Activated T-cell treated with anti-CD3 and anti-CD28 coated beads, Interleukin-2, amount 50 U/mL, for 48 hours (primary cell): Measurements from ENCODE around the gene NCOR1.
"Not testable (repeated sequence)": the region's sequence is repeated elsewhere in the genome, so short reads cannot be mapped to it uniquely, and the experiment has no call there.

ENCODE experiments used
- DNase-seq, 2 experiments: peaks; one replicate each; pipeline ENCODE4 v3.0.0-alpha.2; 2020

NCOR1 gene

DNA sequence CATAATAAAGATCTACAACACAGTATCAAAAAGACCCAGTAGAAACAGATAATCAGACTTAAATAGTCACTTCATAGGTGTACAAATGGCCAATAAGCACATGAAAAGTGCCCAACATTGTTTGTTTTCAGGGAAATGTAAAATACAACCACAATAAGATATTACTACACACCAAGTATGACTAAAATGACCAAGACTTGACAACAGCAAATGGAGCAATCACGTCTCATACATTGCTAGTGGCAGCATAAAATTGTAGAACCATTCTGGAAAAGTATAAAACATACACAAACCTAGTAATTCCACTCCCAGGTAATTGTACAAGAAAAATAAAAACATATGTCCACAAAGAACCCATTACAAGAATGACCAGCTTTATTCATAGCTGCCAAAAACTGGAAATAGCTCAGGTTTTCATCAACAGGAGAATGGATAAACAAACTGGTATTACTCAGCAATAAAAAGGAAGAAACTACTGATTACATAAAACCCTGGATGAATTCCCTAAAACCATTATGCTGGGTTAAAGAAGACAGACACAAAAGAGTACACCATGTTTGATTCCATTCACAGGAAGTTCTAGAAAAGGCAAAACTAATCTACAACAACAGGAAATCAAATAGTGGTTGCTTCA is 130.2 kb downstream of the NCOR1 start:
- no peak for DNase-seq

DNA sequence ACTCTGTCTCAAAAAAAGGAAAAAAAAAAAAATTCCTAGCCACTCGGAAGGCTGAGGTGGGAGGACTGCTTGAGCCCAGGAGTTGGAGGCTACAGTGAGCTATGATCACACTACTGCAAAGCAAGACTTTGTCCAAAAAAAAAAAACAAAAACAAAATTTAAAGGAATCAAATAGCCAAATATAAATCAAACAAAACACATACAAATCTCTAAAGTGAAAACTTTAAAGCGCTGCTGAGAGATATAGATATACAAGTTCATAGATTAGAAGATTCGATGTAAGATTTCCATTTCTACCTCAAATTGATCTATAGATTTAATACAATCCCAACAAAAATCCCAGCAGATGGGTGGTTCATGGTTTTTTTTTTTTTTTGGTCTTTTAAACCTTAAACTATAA is 132.1 kb downstream of the NCOR1 start:
- no peak for DNase-seq

DNA sequence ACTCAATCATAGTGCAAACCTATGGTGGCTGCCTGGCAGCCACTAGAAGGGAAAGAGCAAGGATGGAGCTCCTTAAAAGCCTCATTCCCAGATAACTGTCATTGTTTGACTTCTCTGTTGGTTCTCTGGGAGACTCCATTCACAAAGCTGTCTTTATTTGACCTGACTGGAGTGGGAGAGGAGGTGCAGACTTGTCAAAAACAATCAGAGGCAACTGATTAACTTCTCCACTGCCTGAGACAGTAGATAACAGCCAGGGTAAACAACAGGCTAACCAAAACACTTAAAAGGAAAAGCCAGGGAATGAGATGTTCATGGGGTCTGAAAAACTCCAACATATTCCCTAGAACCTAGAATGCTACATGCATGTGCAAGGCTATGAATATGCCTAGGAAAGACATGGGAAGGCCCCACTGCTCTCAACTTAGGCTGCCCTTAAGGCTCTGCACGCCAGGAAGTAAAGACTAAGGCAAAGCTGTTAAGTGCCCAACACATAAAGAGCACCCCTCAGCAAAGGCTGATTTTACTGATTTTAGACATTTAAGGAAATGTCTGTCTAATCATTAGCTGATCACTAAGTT is 133.7 kb downstream of the NCOR1 start:
- DNase-seq = no peak

DNA sequence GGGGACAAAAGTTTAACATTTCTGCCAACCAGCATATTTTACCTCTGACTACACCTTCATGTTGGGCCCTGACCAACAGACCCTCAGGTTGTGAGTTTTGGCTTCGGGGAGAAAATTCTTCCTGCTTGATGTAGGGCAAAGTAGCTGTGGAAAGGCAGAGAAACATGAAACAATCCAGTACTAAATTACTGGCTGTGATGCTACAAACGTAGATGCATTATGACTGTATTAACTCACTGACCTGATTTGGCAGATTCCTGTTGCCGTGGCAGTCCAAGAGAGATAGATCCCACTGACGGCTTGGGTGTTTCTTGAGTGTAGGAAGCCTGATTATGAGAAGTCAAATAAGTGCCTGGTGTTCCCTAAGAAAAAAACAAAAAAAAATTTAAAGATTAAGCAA is 135.0 kb downstream of the NCOR1 start:
- DNase-seq = no peak

DNA sequence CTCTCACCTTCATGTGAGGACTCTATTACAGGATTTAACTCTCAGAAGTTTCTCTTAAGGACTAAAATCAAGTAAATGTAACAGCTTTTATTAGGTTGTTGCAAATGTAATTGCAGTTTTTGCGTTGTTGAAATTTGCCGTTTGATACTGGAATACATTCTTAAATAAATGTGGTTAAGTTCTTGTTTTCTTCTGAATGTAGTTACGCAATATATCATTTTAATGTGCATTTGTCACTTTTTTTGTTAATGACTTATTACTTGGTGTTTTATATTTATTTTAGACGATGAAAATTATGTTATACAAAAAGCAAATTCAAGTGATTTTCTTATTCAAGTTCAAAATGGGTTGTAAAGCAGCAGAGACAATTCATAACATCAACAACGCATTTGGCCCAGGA is 139.4 kb downstream of the NCOR1 start:
- DNase-seq = no peak

DNA sequence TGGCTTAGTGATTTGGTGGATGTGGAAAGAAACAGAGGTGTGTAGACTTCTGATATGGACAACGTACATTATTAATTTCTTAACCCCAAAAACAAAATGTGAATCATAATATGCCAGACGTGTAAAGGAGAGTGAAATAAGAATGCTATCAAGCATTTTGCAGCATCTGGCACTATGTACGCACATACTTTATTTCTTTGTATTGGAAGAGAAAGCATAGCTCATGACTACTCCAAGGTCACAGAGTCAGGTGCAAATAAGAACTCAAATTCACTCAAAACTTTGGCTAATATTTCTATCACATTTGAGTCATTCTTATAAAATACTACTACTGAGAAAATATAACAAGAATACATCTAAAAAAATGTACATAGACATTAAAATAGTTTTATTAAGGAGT is 140.9 kb downstream of the NCOR1 start:
- no peak for DNase-seq

DNA sequence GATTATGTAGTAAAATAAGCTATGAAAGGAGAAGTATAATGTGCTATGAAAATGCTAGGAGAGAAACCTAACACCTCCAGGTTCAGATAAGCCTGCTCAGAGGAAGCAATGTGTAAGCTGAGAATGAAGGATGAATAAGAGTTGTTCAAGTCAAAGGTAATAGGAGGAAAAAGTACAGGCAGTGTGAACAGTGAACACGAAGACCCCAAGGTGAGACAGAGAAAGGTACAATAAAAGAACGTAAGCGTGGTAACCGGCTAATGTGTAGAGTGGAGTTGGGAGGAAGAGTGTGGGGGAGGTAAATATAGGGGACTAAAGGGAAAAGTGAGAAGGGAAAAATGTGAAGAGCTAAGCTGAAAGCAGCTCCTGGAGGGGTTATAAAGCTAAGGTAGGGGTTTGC is 141.5 kb downstream of the NCOR1 start:
- no peak for DNase-seq

DNA sequence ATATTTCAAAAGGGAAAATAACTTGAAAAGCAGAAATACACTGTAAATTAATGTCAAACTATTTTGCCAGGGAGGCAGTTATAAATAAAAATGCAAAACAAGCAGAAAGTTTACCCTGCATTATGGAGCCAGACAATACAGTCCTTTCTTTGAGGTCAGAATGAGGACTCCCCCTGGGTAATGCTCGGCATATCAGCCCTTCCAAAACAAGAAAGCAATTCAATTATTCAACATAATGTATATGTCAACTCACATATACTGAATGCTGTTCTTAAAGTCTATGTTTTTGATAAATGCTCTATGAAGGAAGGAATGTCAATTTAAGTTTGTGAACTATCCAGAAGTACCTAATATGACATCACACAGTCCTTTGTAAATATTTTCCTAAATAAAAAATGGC is 143.3 kb downstream of the NCOR1 start:
- DNase-seq = no peak

DNA sequence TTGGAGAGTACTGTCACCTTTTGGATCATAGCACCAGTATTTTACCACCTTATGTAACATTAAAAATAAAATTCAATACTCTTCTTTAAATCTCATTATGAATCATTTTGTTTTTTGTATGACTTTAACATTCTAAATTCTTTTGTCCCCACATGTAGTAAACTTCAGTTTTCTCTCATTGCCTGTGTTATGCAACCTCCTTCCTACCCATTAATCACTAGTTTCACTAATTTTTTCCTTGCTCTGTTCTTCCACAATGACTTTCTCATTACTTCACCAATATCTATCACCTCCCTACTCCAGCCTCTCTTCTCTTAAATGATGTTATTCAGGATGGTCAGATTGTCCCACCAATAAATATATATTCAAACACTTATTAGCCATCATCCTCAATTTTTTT is 147.0 kb downstream of the NCOR1 start:
- DNase-seq = no peak

DNA sequence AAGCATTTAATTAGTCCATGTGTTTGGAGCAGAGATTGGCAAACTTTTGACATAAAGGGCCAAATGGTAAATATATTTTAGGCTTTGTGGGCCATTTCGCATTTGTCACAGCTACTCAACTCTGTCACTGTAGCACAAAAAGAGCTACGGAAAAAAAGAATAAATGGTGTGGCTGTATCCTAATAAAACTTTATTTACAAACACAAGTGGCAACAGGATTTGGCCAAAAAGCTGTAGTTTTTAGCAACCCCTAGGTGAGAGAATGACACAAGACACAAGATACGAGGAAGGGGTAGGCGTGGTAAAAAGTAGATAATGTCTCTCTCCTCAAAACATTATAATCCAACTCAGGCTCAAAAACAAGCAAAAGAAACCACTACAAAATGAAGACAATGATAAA is 149.2 kb downstream of the NCOR1 start:
- no peak for DNase-seq

DNA sequence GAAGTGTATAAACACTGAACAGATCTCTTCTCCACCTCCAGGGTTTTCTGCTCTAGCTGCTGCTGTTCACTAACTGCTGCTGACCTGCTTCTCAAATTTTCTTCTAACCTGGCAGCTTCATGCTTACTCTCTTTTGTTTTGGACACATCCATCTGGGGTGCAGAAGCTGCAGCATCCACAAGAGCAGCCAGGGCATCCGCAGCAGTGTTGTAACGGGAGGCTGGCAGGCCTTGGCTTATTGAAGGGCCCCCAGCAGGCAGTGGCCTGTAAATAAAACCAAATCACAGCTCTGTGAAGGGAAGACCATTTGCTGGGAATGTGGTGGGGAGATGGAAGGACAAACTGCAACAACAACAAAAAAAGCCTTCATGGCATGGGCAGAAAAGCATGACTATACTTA is 153.7 kb downstream of the NCOR1 start:
- DNase-seq = no peak

DNA sequence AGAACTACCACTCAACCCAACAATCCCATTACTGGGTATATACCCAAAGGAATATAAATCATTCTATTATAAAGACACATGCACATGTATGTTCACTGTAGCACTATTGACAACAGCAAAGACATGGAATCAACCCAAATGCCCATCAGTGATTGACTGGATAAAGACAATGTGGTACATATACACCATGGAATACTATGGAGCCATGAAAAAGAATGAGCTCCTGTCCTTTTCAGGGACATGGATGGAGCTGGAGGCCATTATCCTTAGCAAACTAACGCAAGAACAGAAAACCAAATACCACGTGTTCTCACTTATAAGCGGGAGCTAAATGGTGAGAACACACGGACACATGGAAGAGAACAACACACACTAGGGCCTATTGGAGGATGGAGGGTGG is 160.2 kb downstream of the NCOR1 start:
- DNase-seq = not testable (repeated sequence)

DNA sequence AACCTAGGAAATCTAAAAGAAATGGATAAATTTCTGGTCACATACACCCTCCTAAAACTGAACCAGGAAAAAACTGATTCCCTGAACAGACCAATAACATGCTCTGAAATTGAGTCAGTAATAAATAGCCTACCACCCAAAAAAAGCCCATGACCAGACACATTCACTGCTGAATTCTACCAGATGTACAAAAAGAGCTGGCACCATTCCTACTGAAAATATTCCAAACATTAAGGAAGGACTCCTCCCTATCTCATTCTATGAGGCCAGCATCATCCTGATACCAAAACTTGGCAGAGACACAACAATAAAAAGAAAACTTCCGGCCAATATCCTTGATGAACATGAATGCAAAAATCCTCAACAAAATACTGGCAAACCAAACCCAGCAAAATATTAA is 162.8 kb downstream of the NCOR1 start:
- DNase-seq = no peak

DNA sequence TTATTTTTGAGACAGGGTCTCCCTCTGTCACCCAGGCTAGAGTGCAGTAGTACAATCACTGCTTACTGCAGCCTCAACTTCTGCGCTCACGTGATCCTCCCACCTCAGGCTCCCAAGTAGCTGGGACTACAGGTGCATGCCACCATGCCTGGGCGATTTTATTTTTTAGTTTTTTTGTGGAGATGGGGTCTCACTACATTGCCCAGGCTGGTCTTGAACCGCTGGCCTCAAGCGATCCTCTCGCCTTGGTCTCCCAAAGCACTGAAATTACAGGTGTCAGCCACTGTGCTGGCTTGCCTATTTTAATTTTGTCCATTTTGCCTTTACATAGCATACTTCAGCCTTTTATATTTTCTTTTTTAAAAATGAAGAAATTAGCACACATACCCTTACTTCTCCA is 164.5 kb downstream of the NCOR1 start:
- DNase-seq = no peak

DNA sequence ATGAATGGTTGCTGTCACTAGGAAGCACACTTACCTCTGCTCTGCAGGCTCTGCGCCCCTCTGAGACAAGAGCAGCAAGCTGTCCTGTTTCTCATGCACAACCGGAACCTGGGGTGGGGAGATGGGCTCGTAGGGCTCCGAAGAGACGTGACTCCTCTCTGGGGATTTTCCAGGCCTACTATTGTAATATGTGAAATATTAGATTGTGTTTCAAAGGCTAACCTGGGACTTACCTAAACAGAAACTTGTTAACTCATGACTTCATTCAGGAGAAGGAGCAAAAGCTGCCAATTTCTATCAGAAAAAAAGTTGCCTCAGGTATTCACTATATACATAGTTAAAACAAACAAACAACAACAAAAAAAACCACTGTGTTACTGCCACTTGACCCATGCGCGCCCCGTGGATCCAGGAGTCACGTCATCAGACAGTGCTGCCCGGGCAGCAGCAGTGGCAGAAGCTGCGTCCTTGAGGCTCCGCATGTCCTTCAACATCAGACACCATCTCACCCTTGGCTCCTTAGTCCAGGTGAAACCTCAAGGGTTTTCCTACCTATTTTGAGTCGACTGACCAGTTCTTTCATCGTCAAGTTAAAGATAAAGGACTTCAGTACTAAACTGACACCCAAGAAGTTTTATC is 166.4 kb downstream of the NCOR1 start:
- no peak for DNase-seq

DNA sequence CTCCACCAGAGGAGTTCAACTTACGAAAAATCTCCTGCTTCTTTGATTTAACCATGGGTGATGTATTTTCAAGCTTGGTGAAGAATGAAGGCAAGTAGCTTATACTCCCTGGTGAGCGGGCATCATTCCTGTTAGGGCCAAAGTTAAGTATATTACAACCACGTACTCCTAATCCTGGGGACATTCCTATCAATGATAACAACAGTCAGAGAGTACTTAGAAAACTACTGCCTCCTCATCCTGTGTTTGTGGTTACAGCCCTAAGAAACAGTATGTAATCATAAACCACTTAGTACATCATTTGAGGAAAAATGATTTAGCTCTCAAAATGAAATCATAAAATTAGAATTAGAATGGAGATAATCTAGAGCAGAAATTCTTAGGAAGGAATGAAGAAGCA is 168.4 kb downstream of the NCOR1 start:
- no peak for DNase-seq

DNA sequence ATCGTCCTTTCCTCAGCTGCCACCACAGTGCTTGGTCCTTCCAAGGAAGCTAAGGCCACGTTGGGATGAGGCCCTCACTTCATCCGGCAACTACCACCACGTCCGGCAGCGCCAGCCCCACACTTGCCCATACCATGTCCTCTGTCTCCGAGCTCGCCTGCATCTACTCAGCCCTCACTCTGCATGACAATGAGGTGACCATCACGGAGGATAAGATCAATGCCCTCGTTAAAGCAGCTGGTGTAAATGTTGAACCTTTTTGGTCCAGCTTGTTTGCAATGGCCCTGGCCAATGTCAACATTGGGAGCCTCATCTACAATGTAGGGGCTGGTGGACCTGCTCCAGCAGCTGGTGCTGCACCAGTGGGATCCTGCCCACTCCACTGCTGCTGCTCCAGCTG is 170.8 kb downstream of the NCOR1 start:
- DNase-seq = no peak

DNA sequence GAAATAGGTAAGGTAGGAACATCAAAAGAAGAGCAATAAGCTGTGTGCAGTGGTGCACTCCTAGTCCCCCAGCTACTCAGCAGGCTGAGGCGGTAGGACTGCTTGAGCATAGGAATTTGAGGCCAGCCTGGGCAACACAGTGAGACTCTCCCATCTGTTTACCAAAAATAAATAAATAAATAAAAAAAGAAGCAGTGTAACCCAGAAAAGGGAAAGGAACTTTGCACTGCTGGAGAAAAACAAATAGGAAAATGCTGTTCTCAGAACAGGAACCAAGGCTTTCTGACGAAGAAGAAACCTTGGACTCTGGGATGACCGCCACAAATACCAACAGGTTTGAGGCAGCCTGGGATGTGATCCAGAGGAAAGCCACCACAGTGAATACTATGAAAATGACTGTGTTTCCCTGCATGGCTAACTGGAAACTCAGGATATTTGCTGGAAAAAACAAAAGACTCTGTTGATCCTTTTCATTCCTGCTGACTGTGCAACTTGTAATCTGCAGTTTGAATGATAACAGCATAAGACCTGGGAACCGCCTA is 174.6 kb downstream of the NCOR1 start:
- DNase-seq = no peak

DNA sequence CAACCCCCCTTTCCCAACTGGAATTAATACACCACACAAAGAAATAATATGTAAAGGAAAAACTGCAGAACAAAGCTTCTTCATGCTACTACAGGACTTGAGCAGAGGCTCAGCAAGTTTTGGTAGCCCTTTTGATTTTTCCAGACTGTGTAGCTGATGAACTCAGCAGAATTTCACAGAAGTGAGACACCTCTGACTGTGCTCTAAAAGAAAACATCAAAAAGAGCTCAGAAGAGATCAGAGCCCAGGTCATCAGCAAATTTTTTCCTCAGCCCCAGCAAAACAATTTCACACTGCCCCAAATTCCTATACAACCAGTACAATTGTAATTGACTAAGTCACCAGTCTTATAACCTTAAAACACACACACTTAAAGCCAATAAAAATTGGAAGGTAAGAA is 177.7 kb downstream of the NCOR1 start:
- no peak for DNase-seq

DNA sequence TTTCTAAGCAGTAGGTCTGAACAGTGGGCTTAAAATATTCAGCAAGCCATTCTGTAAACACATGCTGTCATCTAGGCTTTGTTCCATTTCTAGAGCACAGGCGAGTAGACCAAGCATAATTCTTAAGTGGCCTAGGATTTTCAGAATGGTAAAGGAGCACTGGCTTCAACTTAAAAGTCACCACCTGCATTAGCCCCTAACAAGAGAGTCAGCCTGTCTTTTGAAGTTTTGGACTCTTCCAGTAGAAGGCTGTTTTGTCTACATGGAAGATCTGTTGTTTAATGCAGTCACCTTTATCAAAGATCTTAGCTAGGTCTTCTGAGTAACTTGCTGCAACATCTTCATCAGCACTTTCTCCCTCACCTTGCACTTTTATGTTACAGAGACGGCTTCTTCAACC is 179.1 kb downstream of the NCOR1 start:
- DNase-seq = no peak

DNA sequence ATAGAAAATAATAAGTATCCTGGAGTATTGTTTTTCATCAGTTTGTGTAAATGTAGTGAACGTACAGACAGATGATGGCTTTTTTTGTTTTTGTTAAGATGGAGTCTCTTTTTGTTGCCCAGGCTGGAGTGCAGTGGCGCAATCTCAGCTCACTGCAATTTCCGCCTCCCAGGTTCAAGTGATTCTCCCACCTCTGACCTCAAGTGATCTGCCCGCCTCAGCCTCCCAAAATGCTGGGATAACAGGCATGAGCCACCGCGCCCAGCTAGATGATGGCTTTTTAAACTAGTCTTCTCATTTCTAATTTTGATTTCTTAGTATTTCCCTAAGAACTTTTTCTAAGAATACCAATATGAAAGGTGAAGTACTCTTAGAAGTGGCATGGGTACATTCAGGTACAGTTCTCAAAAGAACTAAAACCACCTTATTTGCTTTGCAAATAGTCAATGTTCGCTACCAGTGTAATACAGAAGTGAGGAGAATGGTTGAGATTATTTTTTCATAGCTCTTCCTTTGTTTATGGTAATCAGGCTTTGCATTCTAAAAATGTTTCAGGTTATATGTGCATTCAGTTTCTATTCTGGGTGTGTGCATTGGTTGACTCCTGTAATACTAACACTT is 181.5 kb downstream of the NCOR1 start:
- no peak for DNase-seq

DNA sequence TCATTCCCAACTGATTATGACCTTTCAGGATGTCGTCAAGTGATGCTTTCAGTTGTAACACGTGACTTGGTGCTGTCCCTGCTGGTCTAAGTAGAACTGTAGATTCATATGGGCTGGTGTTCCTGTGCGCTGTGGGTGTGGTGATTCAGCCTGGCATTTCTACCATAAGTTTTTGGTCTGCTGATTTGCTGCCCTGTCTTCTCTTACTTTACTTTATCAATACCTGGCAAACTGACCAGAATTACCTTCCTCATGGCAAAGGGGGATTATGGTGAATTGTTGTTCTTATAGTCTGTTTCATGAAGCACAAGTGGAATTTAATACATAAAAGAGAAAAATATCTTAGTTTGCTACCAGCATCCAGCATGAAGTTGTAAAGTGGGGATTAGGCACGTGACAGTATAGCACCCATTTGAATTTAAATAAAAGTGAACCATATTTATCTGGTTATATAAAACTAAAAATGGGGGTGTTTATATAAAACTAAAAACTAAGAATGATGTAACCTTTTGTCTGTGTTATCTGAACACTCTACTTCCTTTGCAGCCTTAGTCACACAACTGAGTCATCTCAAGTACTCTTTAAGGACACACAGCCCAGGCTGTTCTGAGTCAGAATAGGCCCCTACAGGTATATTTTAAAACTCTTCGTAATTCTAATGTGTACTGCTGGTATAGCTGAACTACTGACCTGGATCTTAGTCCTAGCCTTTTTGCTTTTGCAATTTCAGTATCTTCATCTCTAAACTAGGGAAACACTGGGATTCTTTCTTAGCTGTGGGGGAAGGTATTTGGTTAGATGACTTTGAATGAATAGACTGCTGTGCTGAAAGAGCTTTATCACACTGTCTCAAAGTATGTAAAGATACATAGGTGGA is 187.4 kb downstream of the NCOR1 start:
- peak; percentile 57 to 71 for DNase-seq

DNA sequence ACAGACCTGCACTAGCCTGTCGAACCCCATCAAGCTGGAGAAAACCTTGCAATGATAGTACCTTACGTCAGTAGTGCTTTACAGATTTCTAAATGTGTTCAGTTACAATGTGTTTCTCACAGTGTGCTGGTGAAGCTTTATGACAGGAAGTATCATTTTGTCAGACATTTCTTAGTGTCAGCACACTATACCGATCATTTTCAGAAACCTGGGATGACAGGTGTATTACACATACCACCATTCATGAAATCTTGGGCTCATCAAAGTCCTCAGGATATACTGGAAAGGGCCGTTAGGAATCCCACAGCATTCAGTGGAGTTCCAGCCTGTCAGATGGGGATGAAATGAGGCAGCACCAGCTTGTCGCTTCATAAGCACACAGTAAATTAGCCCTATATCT is 188.4 kb downstream of the NCOR1 start:
- no peak for DNase-seq
